Measurements from ENCODE around the gene MAP6D1. TPM values are rescaled to one million over a fixed set of nuclear protein-coding genes. Genes with fewer than 3 reads are reported as not detected.

MAP6D1 gene
- total RNA-seq, 2 donors from 2014 or later: 17.3 to 22.3 TPM

- H3K27me3 ChIP-seq (replicated peaks; ENCODE audit: insufficient read depth): no peaks in the 10 kb centered on the region
- no peak overlapping the region for H3K4me3 ChIP-seq
- peak; percentile 60 for TF ChIP-seq POLR2AphosphoS5 (IDR thresholded peaks at IDR 0.05)
- TF ChIP-seq, protein P1, sequence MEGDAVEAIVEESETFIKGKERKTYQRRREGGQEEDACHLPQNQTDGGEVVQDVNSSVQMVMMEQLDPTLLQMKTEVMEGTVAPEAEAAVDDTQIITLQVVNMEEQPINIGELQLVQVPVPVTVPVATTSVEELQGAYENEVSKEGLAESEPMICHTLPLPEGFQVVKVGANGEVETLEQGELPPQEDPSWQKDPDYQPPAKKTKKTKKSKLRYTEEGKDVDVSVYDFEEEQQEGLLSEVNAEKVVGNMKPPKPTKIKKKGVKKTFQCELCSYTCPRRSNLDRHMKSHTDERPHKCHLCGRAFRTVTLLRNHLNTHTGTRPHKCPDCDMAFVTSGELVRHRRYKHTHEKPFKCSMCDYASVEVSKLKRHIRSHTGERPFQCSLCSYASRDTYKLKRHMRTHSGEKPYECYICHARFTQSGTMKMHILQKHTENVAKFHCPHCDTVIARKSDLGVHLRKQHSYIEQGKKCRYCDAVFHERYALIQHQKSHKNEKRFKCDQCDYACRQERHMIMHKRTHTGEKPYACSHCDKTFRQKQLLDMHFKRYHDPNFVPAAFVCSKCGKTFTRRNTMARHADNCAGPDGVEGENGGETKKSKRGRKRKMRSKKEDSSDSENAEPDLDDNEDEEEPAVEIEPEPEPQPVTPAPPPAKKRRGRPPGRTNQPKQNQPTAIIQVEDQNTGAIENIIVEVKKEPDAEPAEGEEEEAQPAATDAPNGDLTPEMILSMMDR (IDR thresholded peaks at IDR 0.05): no peak
- TF ChIP-seq POLR2A (IDR thresholded peaks at IDR 0.05): no peak
- DNase-seq (ENCODE audit: low spot score): peak; percentile 79
- H3K36me3 ChIP-seq: no peaks in the 10 kb centered on the region
- intact Hi-C loops (cut with DNase I): no loop called here
- 31% methylated on average over 8 of the region's 8 CpGs for WGBS
- H3K9me3 ChIP-seq: no peaks in the 10 kb centered on the region
- H3K4me1 ChIP-seq (replicated peaks): peaks cover 2% of the 10 kb centered on the region
- peak overlapping the region in 1 of 2 donors; percentile 35 for H3K27ac ChIP-seq
Observed at GRCh38 chr3:183812761-183813445, 12.5 kb downstream of the MAP6D1 start.

DNA sequence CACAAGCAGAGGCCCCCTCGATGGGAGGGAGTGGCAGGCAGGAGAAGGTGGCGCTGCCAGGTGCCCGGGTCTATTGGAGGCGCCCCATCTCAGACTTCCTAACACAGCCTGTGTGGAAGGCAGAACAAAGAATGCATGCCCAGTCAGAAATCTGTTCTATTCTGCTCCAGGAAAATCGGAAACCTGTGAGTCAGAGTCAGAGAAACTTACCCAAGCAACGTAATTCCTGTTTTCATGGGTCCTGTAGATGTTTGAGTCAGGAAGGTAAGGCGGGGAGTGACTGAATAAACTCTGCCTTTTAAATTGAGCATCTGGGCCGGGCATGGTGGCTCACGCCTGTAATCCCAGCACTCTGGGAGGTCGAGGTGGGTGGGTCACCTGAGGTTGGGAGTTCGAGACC is 13.7 kb downstream of the MAP6D1 start:
- peaks cover 2% of the 10 kb centered on the region for H3K4me1 ChIP-seq (replicated peaks)
- H3K9me3 ChIP-seq: no peaks in the 10 kb centered on the region
- no peaks in the 10 kb centered on the region for H3K27me3 ChIP-seq (replicated peaks; ENCODE audit: insufficient read depth)
- no peak overlapping the region for H3K4me3 ChIP-seq
- no peak for TF ChIP-seq POLR2A (IDR thresholded peaks at IDR 0.05)
- TF ChIP-seq, protein P1 (IDR thresholded peaks at IDR 0.05): no peak
- no peak for TF ChIP-seq POLR2AphosphoS5 (IDR thresholded peaks at IDR 0.05)
- H3K36me3 ChIP-seq: peaks cover 0 to 8% of the 10 kb centered on the region in 2 donors
- intact Hi-C loops (cut with DNase I): no loop called here
- DNase-seq (ENCODE audit: low spot score): no peak
- 89% methylated on average over 11 of the region's 11 CpGs for WGBS
- no peak overlapping the region for H3K27ac ChIP-seq

GRCh38 chr3:183810643-183811594 is 14.5 kb downstream of the MAP6D1 start:
- H3K9me3 ChIP-seq: no peaks in the 10 kb centered on the region
- intact Hi-C loops (cut with DNase I): no loop called here
- H3K27me3 ChIP-seq (replicated peaks; ENCODE audit: insufficient read depth): no peaks in the 10 kb centered on the region
- H3K4me3 ChIP-seq: no peak overlapping the region
- no peak for DNase-seq (ENCODE audit: low spot score)
- TF ChIP-seq POLR2A (IDR thresholded peaks at IDR 0.05) (no peak), POLR2AphosphoS5 (IDR thresholded peaks at IDR 0.05) (no peak)
- TF ChIP-seq, protein P1 (IDR thresholded peaks at IDR 0.05): no peak
- no peak overlapping the region for H3K27ac ChIP-seq
- H3K4me1 ChIP-seq (replicated peaks): peaks cover 2% of the 10 kb centered on the region
- 94% methylated on average over 24 of the region's 24 CpGs for WGBS
- peaks cover 0 to 8% of the 10 kb centered on the region in 2 donors for H3K36me3 ChIP-seq

DNA sequence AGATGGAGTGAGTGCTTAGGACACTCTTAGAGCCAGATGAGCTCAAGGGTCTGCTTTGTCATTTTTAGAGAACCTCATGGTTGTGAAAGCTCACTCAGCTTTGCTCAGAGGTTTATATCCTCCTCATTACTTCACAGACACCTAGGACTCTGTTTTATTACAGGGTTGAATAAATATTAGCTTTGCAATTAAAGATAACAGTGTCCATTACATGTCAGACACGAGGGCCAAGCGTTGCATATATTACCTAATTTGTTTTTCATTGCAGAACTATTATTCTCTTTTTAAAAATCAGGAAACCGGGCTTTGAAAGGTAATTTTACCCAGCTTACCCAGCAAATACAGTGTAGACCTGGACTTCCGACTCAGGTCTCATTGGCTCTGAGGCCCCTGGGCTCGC is 16.1 kb downstream of the MAP6D1 start:
- DNase-seq (ENCODE audit: low spot score): no peak

More for the DNA sequence above, 16.1 kb downstream of the MAP6D1 start:
- TF ChIP-seq POLR2A (IDR thresholded peaks at IDR 0.05): no peak
- TF ChIP-seq, protein P1 (IDR thresholded peaks at IDR 0.05): no peak
- Histone ChIP-seq H3K9me3 (no peaks in the 10 kb centered on the region), H3K4me3 (no peak overlapping the region), H3K4me1 (replicated peaks) (peaks cover 2% of the 10 kb centered on the region), H3K27me3 (replicated peaks; ENCODE audit: insufficient read depth) (no peaks in the 10 kb centered on the region), H3K27ac (no peak overlapping the region), H3K36me3 (peaks cover 0 to 8% of the 10 kb centered on the region in 2 donors)
- 43% methylated on average over 5 of the region's 5 CpGs for WGBS
- intact Hi-C loops (cut with DNase I): no loop called here

Data from prostate gland (tissue), 2 donors.